Naive B cell (primary cell): ENCODE measurements around the gene SLC15A4. TPM values are rescaled to one million over a fixed set of nuclear protein-coding genes. Genes with fewer than 3 reads are reported as not detected.

Experiments used
- ATAC-seq, 2 donors: fragments of 150-1000 bp; cut with Tn5 transposase; 2 replicates each; pipeline ENCODE4 v1.10.0; 2021; ENCODE audit warnings: low read depth in 2 of 2, mild to moderate bottlenecking in 2 of 2, moderate library complexity in 2 of 2
- DNase-seq: peaks from one replicate; pipeline ENCODE4 v3.0.0; 2022
- H3K27ac Mint-ChIP-seq, 6 donors: one replicate each; pipeline ENCODE4 v1.8.0; 2020 to 2022; ENCODE audit warnings: mild to moderate bottlenecking in 6 of 6, mixed read lengths in 6 of 6, moderate library complexity in 5 of 6, inconsistent platforms in 2 of 6
- H3K27me3 Mint-ChIP-seq, 3 donors: one replicate each; pipeline ENCODE4 v1.8.0; 2021 to 2022; ENCODE audit warnings: mixed read lengths in 3 of 3, mild to moderate bottlenecking in 1 of 3
- H3K36me3 Mint-ChIP-seq, 2 donors: one replicate each; pipeline ENCODE4 v1.8.0; 2020 to 2022; ENCODE audit warnings: mixed read lengths in 2 of 2, inconsistent platforms in 1 of 2, mild to moderate bottlenecking in 1 of 2
- H3K4me1 Mint-ChIP-seq, 3 donors: one replicate each; pipeline ENCODE4 v1.8.0; 2020 to 2022; ENCODE audit warnings: mixed read lengths in 3 of 3, inconsistent platforms in 1 of 3, mild to moderate bottlenecking in 1 of 3, moderate library complexity in 1 of 3
- H3K4me3 Mint-ChIP-seq, 8 donors: one replicate each; pipeline ENCODE4 v1.8.0; 2020 to 2022; ENCODE audit warnings: mild to moderate bottlenecking in 8 of 8, mixed read lengths in 8 of 8, moderate library complexity in 8 of 8, inconsistent platforms in 2 of 8
- H3K9me3 Mint-ChIP-seq, 7 donors: one replicate each; pipeline ENCODE4 v1.8.0; 2020 to 2022; ENCODE audit warnings: mixed read lengths in 7 of 7, mild to moderate bottlenecking in 5 of 7, inconsistent platforms in 2 of 7, moderate library complexity in 1 of 7
- polyA plus RNA-seq, 6 donors: library from polyadenylated mRNA; unstranded; fragments of 300-500 nt; fragmentation: Illumina TruSeq; gene quantifications; one replicate each; pipeline ENCODE4 v1.2.3, GENCODE V29; 2021; ENCODE audit warnings: low read depth in 6 of 6

The SLC15A4 gene
- polyA plus RNA-seq, 6 donors from 2014 or later, result 4.5 to 34.3 (median 13.8) TPM

GRCh38 chr12:128793701-128794100 lies 30.1 kb downstream of the SLC15A4 start:
- H3K27me3 Mint-ChIP-seq, result no peaks in the 10 kb centered on the region
- H3K36me3 Mint-ChIP-seq, result peaks cover 0 to 16% of the 10 kb centered on the region in 2 donors
- DNase-seq (no peak), ATAC-seq (no peak)
- no peaks in the 10 kb centered on the region for H3K9me3 Mint-ChIP-seq
- H3K4me3 Mint-ChIP-seq, result peak overlapping the region; percentile 53 to 93 (median 76)
- peaks cover 82 to 100% (median 92%) of the 10 kb centered on the region in 3 donors for H3K4me1 Mint-ChIP-seq
- H3K27ac Mint-ChIP-seq, result peak overlapping the region; percentile 81 to 98 (median 96)

GRCh38 chr12:128792881-128793280 lies 30.9 kb downstream of the SLC15A4 start:
- peak overlapping the region in 3 of 8 donors; percentile 5 to 72 (median 28) for H3K4me3 Mint-ChIP-seq
- H3K9me3 Mint-ChIP-seq, result no peaks in the 10 kb centered on the region
- peaks cover 78 to 100% (median 85%) of the 10 kb centered on the region in 3 donors for H3K4me1 Mint-ChIP-seq

GRCh38 chr12:128792398-128792797 lies 31.4 kb downstream of the SLC15A4 start:
- peak overlapping the region in 6 of 8 donors; percentile 2 to 72 (median 52) for H3K4me3 Mint-ChIP-seq
- ATAC-seq (no peak), DNase-seq (no peak)
- no peaks in the 10 kb centered on the region for H3K9me3 Mint-ChIP-seq
- peak overlapping the region in 5 of 6 donors; percentile 42 to 98 (median 87) for H3K27ac Mint-ChIP-seq
- peaks cover 0 to 13% of the 10 kb centered on the region in 2 donors for H3K36me3 Mint-ChIP-seq
- peaks cover 74 to 100% (median 83%) of the 10 kb centered on the region in 3 donors for H3K4me1 Mint-ChIP-seq
- H3K27me3 Mint-ChIP-seq, result no peaks in the 10 kb centered on the region

More at GRCh38 chr12:128792881-128793280, 30.9 kb downstream of the SLC15A4 start:
- no peaks in the 10 kb centered on the region for H3K27me3 Mint-ChIP-seq
- ATAC-seq (no peak), DNase-seq (no peak)
- H3K36me3 Mint-ChIP-seq, result peaks cover 0 to 13% of the 10 kb centered on the region in 2 donors
- H3K27ac Mint-ChIP-seq, result peak overlapping the region in 5 of 6 donors; percentile 42 to 98 (median 92)

GRCh38 chr12:128791395-128792322 lies 32.1 kb downstream of the SLC15A4 start:
- no peak for DNase-seq
- Mint-ChIP-seq H3K36me3 (peaks cover 0 to 13% of the 10 kb centered on the region in 2 donors), H3K27ac (peak overlapping the region; percentile 72 to 98 (median 90)), H3K27me3 (no peaks in the 10 kb centered on the region), H3K4me1 (peaks cover 72 to 98% (median 80%) of the 10 kb centered on the region in 3 donors), H3K4me3 (peak overlapping the region in 6 of 8 donors; percentile 9 to 72 (median 52)), H3K9me3 (no peaks in the 10 kb centered on the region)
- peak; percentile 16 to 19 for ATAC-seq

- H3K4me3 Mint-ChIP-seq, result peak overlapping the region in 6 of 8 donors; percentile 19 to 81 (median 52)
- H3K4me1 Mint-ChIP-seq, result peaks cover 63 to 89% (median 72%) of the 10 kb centered on the region in 3 donors
- ATAC-seq (no peak), DNase-seq (no peak)
- H3K27ac Mint-ChIP-seq, result peak overlapping the region; percentile 83 to 98 (median 89)
- H3K36me3 Mint-ChIP-seq, result peaks cover 0 to 10% of the 10 kb centered on the region in 2 donors
- no peaks in the 10 kb centered on the region for H3K9me3 Mint-ChIP-seq
- H3K27me3 Mint-ChIP-seq, result no peaks in the 10 kb centered on the region
Measured at GRCh38 chr12:128790653-128791373, 32.9 kb downstream of the SLC15A4 start.

GRCh38 chr12:128790221-128790620 lies 33.5 kb downstream of the SLC15A4 start:
- Mint-ChIP-seq H3K27me3 (no peaks in the 10 kb centered on the region), H3K9me3 (no peaks in the 10 kb centered on the region), H3K36me3 (peaks cover 0 to 6% of the 10 kb centered on the region in 2 donors), H3K27ac (peak overlapping the region; percentile 83 to 98 (median 89)), H3K4me3 (peak overlapping the region in 4 of 8 donors; percentile 21 to 86 (median 68)), H3K4me1 (peaks cover 62 to 89% (median 66%) of the 10 kb centered on the region in 3 donors)
- DNase-seq, result no peak
- no peak for ATAC-seq

- H3K4me1 Mint-ChIP-seq, result peaks cover 54 to 85% (median 58%) of the 10 kb centered on the region in 3 donors
- H3K4me3 Mint-ChIP-seq, result peak overlapping the region; percentile 31 to 86 (median 81)
- peaks cover 0 to 6% of the 10 kb centered on the region in 2 donors for H3K36me3 Mint-ChIP-seq
- no peaks in the 10 kb centered on the region for H3K9me3 Mint-ChIP-seq
- ATAC-seq, result peak; percentile 79 to 81
- peak overlapping the region; percentile 58 to 98 (median 90) for H3K27ac Mint-ChIP-seq
- DNase-seq, result peak; percentile 62
- no peaks in the 10 kb centered on the region for H3K27me3 Mint-ChIP-seq
Measured at GRCh38 chr12:128789356-128789929, 34.3 kb downstream of the SLC15A4 start.

- H3K27me3 Mint-ChIP-seq, result peaks cover 0 to 4% (median 0%) of the 10 kb centered on the region in 3 donors
- H3K4me3 Mint-ChIP-seq, result peak overlapping the region in 5 of 8 donors; percentile 16 to 70 (median 33)
- ATAC-seq (no peak), DNase-seq (no peak)
- H3K9me3 Mint-ChIP-seq, result no peaks in the 10 kb centered on the region
- H3K27ac Mint-ChIP-seq, result peak overlapping the region in 4 of 6 donors; percentile 53 to 73 (median 67)
- peaks cover 58 to 83% (median 60%) of the 10 kb centered on the region in 3 donors for H3K4me1 Mint-ChIP-seq
- H3K36me3 Mint-ChIP-seq, result peaks cover 0 to 6% of the 10 kb centered on the region in 2 donors
Measured at GRCh38 chr12:128787827-128788226, 35.9 kb downstream of the SLC15A4 start.

- peaks cover 0 to 4% (median 0%) of the 10 kb centered on the region in 3 donors for H3K27me3 Mint-ChIP-seq
Measured at GRCh38 chr12:128786741-128787391, 36.9 kb downstream of the SLC15A4 start.

GRCh38 chr12:128784030-128784760 lies 39.6 kb downstream of the SLC15A4 start:
- Mint-ChIP-seq H3K27me3 (peaks cover 0 to 4% (median 0%) of the 10 kb centered on the region in 3 donors), H3K4me1 (peaks cover 31 to 54% (median 32%) of the 10 kb centered on the region in 3 donors), H3K27ac (peak overlapping the region in 3 of 6 donors; percentile 30 to 98 (median 44)), H3K9me3 (peaks cover 0 to 5% (median 0%) of the 10 kb centered on the region in 7 donors), H3K36me3 (no peaks in the 10 kb centered on the region), H3K4me3 (peak overlapping the region in 3 of 8 donors; percentile 52 to 88 (median 54))
- no peak for ATAC-seq
- DNase-seq, result no peak

More at GRCh38 chr12:128786741-128787391, 36.9 kb downstream of the SLC15A4 start:
- H3K27ac Mint-ChIP-seq, result peak overlapping the region in 4 of 6 donors; percentile 26 to 93 (median 67)
- peak overlapping the region in 3 of 8 donors; percentile 22 to 47 (median 42) for H3K4me3 Mint-ChIP-seq
- peaks cover 55 to 80% (median 58%) of the 10 kb centered on the region in 3 donors for H3K4me1 Mint-ChIP-seq
- H3K9me3 Mint-ChIP-seq, result no peaks in the 10 kb centered on the region
- ATAC-seq (no peak), DNase-seq (no peak)
- no peaks in the 10 kb centered on the region for H3K36me3 Mint-ChIP-seq

- Mint-ChIP-seq H3K36me3 (no peaks in the 10 kb centered on the region), H3K4me1 (peaks cover 30 to 43% (median 31%) of the 10 kb centered on the region in 3 donors), H3K27ac (peak overlapping the region; percentile 93 to 99 (median 98)), H3K4me3 (peak overlapping the region; percentile 64 to 92 (median 89)), H3K27me3 (peaks cover 0 to 4% (median 0%) of the 10 kb centered on the region in 3 donors), H3K9me3 (peaks cover 0 to 7% (median 0%) of the 10 kb centered on the region in 7 donors)
- DNase-seq (peak; percentile 61), ATAC-seq (peak; percentile 86 to 89)
Measured at GRCh38 chr12:128783129-128783574, 40.6 kb downstream of the SLC15A4 start.
